ENCODE measurements around the gene TMUB2. TPM values are rescaled to one million over a fixed set of nuclear protein-coding genes. Genes with fewer than 3 reads are reported as not detected.

The TMUB2 gene
- total and polyA plus RNA-seq, 2 of the 13 experiments (the other 11 are each of a cell fraction or from before 2014, with no cell fraction given), result 26.9 to 50.8 TPM

DNA sequence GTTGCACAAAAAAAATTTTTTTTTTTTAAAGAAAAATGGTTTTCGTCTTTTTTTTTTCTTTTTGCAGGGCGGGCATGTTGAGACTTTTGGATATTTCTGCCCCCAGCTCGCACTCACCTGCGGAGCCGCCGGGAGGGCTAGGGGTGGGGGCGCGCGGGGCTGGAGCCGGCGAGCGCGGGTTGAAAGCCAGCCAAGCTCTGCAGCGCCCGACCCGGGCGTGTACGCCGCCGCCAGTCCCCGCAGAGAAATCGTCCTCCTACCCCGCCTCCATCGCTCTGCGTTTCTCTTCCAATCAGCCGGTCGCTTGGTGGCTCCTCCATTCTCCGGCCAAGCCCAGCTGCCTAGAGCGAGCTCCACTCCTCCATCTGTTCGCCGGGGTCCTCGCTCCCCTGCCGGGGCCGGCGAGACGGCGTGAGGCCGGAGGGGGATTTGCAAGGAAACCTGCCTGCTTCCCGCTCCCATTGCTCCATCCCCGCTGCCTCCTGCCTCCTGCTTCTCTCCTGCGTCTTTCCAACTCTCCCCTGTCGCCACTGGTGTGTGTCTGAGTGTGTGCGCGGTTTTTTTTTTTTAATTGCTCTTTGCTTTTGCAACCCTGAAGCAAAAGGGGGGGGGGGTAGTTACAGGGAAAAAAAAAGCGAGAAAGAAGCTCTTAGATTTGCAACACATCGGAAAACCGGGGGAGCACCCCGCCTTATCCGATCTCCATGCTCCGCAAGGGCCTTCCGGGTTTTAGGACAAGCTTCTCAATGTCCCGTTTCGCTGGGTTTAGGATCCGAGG lies 34.5 kb downstream of the TMUB2 start (continued):
- TF ChIP-seq, protein P1, sequence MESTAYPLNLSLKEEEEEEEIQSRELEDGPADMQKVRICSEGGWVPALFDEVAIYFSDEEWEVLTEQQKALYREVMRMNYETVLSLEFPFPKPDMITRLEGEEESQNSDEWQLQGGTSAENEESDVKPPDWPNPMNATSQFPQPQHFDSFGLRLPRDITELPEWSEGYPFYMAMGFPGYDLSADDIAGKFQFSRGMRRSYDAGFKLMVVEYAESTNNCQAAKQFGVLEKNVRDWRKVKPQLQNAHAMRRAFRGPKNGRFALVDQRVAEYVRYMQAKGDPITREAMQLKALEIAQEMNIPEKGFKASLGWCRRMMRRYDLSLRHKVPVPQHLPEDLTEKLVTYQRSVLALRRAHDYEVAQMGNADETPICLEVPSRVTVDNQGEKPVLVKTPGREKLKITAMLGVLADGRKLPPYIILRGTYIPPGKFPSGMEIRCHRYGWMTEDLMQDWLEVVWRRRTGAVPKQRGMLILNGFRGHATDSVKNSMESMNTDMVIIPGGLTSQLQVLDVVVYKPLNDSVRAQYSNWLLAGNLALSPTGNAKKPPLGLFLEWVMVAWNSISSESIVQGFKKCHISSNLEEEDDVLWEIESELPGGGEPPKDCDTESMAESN (CRISPR knock-in tag; conservative IDR thresholded peaks at IDR 0.05), result 0 out of 2 replicates have a peak, but pooled peaks have one; percentile 20
- no peak for TF ChIP-seq TCF7L2 (IDR thresholded peaks at IDR 0.05; ENCODE audit: low read depth, low read length)
- no peak for TF ChIP-seq ZNF841 (CRISPR knock-in tag; IDR thresholded peaks at IDR 0.05; ENCODE audit: borderline replicate concordance)
- TF ChIP-seq, protein P2, sequence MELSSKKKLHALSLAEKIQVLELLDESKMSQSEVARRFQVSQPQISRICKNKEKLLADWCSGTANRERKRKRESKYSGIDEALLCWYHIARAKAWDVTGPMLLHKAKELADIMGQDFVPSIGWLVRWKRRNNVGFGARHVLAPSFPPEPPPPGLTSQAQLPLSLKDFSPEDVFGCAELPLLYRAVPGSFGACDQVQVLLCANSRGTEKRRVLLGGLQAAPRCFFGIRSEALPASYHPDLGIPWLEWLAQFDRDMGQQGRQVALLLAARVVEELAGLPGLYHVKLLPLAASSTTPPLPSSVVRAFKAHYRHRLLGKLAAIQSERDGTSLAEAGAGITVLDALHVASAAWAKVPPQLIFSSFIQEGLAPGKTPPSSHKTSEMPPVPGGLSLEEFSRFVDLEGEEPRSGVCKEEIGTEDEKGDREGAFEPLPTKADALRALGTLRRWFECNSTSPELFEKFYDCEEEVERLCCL (CRISPR knock-in tag; IDR thresholded peaks at IDR 0.05; ENCODE audit: borderline replicate concordance), result no peak
- TF ChIP-seq, protein P3, sequence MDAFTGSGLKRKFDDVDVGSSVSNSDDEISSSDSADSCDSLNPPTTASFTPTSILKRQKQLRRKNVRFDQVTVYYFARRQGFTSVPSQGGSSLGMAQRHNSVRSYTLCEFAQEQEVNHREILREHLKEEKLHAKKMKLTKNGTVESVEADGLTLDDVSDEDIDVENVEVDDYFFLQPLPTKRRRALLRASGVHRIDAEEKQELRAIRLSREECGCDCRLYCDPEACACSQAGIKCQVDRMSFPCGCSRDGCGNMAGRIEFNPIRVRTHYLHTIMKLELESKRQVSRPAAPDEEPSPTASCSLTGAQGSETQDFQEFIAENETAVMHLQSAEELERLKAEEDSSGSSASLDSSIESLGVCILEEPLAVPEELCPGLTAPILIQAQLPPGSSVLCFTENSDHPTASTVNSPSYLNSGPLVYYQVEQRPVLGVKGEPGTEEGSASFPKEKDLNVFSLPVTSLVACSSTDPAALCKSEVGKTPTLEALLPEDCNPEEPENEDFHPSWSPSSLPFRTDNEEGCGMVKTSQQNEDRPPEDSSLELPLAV (CRISPR knock-in tag; conservative IDR thresholded peaks at IDR 0.05; ENCODE audit: low read depth), result no peak
- TF ChIP-seq ONECUT2 (CRISPR knock-in tag; IDR thresholded peaks at IDR 0.05), result 0 out of 2 replicates have a peak, but pooled peaks have one; percentile 8
- TF ChIP-seq ZNF484 (CRISPR knock-in tag; IDR thresholded peaks at IDR 0.05; ENCODE audit: borderline replicate concordance, low read depth), result no peak
- TF ChIP-seq ZSCAN31 (CRISPR knock-in tag; IDR thresholded peaks at IDR 0.05; ENCODE audit: low read depth), result no peak
- peak; percentile 64; the same call in 1 of the 2 replicates for TF ChIP-seq POLR2G (IDR thresholded peaks at IDR 0.05; ENCODE audit: low read depth, low read length)
- no peak for TF ChIP-seq JUNB (CRISPR knock-in tag; IDR thresholded peaks at IDR 0.05; ENCODE audit: borderline replicate concordance)
- peak; percentile 61; the same call in 1 of the 2 replicates for TF ChIP-seq SAP130 (CRISPR knock-in tag; IDR thresholded peaks at IDR 0.05; ENCODE audit: low read depth)
- TF ChIP-seq ZSCAN21 (CRISPR knock-in tag; IDR thresholded peaks at IDR 0.05; ENCODE audit: borderline replicate concordance), result no peak
- TF ChIP-seq MAZ (IDR thresholded peaks at IDR 0.05; ENCODE audit: borderline replicate concordance, low read depth, low read length), result peak; percentile 27; the same call in 1 of the 2 replicates
- TF ChIP-seq MAZ (CRISPR knock-in tag; IDR thresholded peaks at IDR 0.05; ENCODE audit: low read depth), result peak; percentile 53
- TF ChIP-seq, protein P4, sequence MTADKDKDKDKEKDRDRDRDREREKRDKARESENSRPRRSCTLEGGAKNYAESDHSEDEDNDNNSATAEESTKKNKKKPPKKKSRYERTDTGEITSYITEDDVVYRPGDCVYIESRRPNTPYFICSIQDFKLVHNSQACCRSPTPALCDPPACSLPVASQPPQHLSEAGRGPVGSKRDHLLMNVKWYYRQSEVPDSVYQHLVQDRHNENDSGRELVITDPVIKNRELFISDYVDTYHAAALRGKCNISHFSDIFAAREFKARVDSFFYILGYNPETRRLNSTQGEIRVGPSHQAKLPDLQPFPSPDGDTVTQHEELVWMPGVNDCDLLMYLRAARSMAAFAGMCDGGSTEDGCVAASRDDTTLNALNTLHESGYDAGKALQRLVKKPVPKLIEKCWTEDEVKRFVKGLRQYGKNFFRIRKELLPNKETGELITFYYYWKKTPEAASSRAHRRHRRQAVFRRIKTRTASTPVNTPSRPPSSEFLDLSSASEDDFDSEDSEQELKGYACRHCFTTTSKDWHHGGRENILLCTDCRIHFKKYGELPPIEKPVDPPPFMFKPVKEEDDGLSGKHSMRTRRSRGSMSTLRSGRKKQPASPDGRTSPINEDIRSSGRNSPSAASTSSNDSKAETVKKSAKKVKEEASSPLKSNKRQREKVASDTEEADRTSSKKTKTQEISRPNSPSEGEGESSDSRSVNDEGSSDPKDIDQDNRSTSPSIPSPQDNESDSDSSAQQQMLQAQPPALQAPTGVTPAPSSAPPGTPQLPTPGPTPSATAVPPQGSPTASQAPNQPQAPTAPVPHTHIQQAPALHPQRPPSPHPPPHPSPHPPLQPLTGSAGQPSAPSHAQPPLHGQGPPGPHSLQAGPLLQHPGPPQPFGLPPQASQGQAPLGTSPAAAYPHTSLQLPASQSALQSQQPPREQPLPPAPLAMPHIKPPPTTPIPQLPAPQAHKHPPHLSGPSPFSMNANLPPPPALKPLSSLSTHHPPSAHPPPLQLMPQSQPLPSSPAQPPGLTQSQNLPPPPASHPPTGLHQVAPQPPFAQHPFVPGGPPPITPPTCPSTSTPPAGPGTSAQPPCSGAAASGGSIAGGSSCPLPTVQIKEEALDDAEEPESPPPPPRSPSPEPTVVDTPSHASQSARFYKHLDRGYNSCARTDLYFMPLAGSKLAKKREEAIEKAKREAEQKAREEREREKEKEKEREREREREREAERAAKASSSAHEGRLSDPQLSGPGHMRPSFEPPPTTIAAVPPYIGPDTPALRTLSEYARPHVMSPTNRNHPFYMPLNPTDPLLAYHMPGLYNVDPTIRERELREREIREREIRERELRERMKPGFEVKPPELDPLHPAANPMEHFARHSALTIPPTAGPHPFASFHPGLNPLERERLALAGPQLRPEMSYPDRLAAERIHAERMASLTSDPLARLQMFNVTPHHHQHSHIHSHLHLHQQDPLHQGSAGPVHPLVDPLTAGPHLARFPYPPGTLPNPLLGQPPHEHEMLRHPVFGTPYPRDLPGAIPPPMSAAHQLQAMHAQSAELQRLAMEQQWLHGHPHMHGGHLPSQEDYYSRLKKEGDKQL (CRISPR knock-in tag; IDR thresholded peaks at IDR 0.05; ENCODE audit: low read depth), result no peak
- TF ChIP-seq MAFG (CRISPR knock-in tag; IDR thresholded peaks at IDR 0.05), result no peak
- no peak for TF ChIP-seq PRMT3 (CRISPR knock-in tag; IDR thresholded peaks at IDR 0.05; ENCODE audit: borderline replicate concordance, low read depth)
- TF ChIP-seq MEF2D (CRISPR knock-in tag; IDR thresholded peaks at IDR 0.05), result peak; percentile 58

Measured in HepG2 (cell line).